SK-N-SH (cell line): ENCODE results near the gene TECTB. TPM values are rescaled to one million over a fixed set of nuclear protein-coding genes. Genes with fewer than 3 reads are reported as not detected.

Experiments used
- CTCF ChIA-PET: fragments of 300-600, 350-600 bp; formaldehyde crosslinking; extraction: SDS; loops from one replicate; lab custom pipeline; 2021; lab: Yijun Ruan, JAX
- POLR2A ChIA-PET: fragments of 350-600 bp; sonication (Branson Sonifier 250); formaldehyde crosslinking; extraction: SDS; loops from one replicate; lab custom pipeline; 2020; ENCODE audit warnings: antibody characterized with exemption, inconsistent platforms; lab: Yijun Ruan, JAX
- DNase-seq: peaks from one replicate; pipeline ENCODE4 v3.0.0; 2012
- H2AFZ ChIP-seq: fragments of 200-600 bp; sonication (generic); 2 replicates; pipeline ENCODE4 v1.8.1; 2016; ENCODE audit warnings: antibody characterized with exemption, mild to moderate bottlenecking, low read depth
- H3F3A ChIP-seq: fragments of 200-600 bp; sonication (generic); replicated peaks from 2 replicates; pipeline ENCODE3; 2016; ENCODE audit warnings: antibody characterized with exemption, mild to moderate bottlenecking; ENCODE audit not compliant: insufficient read depth
- H3K27ac ChIP-seq, 2 experiments: fragments of 200-500 bp in 1 of 2; fragments of 200-600 bp in 1 of 2; sonication (Bioruptor generic) in 1 of 2; sonication (generic), shearing (Covaris generic) in 1 of 2; 2 replicates each; pipeline versions ENCODE4 v1.5.1 to v1.6.1; 2014 to 2016; ENCODE audit warnings: low read depth in 2 of 2, inconsistent platforms in 1 of 2, low read length in 1 of 2, mild to moderate bottlenecking in 1 of 2, mixed read lengths in 1 of 2
- H3K27me3 ChIP-seq: fragments of 200-600 bp; sonication (generic), shearing (Covaris generic); 2 replicates; pipeline ENCODE4 v1.6.1; 2016; ENCODE audit warnings: mixed run types; ENCODE audit not compliant: insufficient read depth
- H3K36me3 ChIP-seq, 2 experiments: fragments of 200-500 bp in 1 of 2; fragments of 200-600 bp in 1 of 2; sonication (Bioruptor generic) in 1 of 2; sonication (generic) in 1 of 2; replicated peaks in 1 of 2; 2 replicates each; pipeline versions ENCODE3 to v1.5.1; 2014 to 2016; ENCODE audit warnings: low read length in 1 of 2, mild to moderate bottlenecking in 1 of 2; ENCODE audit not compliant: insufficient read depth in 2 of 2, control insufficient read depth in 1 of 2
- H3K4me1 ChIP-seq, 2 experiments: fragments of 200-500 bp in 1 of 2; fragments of 200-600 bp in 1 of 2; sonication (Bioruptor generic) in 1 of 2; sonication (generic), shearing (Covaris generic) in 1 of 2; 2 replicates each; pipeline versions ENCODE4 v1.5.1 to v1.6.1; 2014 to 2016; ENCODE audit warnings: low read depth in 1 of 2, low read length in 1 of 2, mixed run types in 1 of 2; ENCODE audit not compliant: insufficient read depth in 2 of 2, control insufficient read depth in 1 of 2
- H3K4me2 ChIP-seq: fragments of 200-600 bp; sonication (generic), shearing (Covaris generic); 2 replicates; pipeline ENCODE4 v1.6.1; 2017; ENCODE audit warnings: mixed run types
- H3K4me3 ChIP-seq, 2 experiments: fragments of 200-500 bp in 1 of 2; fragments of 200-600 bp in 1 of 2; sonication (Bioruptor generic) in 1 of 2; sonication (generic), shearing (Covaris generic) in 1 of 2; 2 replicates each; pipeline versions ENCODE4 v1.5.1 to v1.8.1; 2014 to 2016; ENCODE audit warnings: low read depth in 2 of 2, inconsistent platforms in 1 of 2, low read length in 1 of 2, mild to moderate bottlenecking in 1 of 2, mixed read lengths in 1 of 2, moderate library complexity in 1 of 2
- H3K79me2 ChIP-seq: fragments of 200-600 bp; sonication (generic); 2 replicates; pipeline ENCODE4 v1.8.1; 2017; ENCODE audit warnings: mild to moderate bottlenecking; ENCODE audit not compliant: insufficient read depth
- H3K9ac ChIP-seq: fragments of 200-600 bp; sonication (generic); 2 replicates; pipeline ENCODE4 v1.6.1; 2017; ENCODE audit warnings: mixed run types
- H3K9me2 ChIP-seq: fragments of 200-600 bp; sonication (generic); 2 replicates; pipeline ENCODE4 v1.6.1; 2017; ENCODE audit warnings: mixed run types
- H3K9me3 ChIP-seq: fragments of 200-600 bp; sonication (generic); 2 replicates; pipeline ENCODE4 v1.6.1; 2017; ENCODE audit warnings: mixed run types, mild to moderate bottlenecking, moderate library complexity
- H4K20me1 ChIP-seq: fragments of 200-600 bp; sonication (generic); 2 replicates; pipeline ENCODE4 v1.6.1; 2017; ENCODE audit warnings: mild to moderate bottlenecking, mixed run types; ENCODE audit not compliant: insufficient read depth
- CHD2 ChIP-seq: fragments of 150-350 bp; IDR thresholded peaks from 2 replicates; pipeline ENCODE4 v1.6.1; 2018; ENCODE audit warnings: low read length; ENCODE audit not compliant: partially characterized antibody
- CTCF ChIP-seq: fragments of 200-600 bp; sonication (generic); IDR thresholded peaks from 2 replicates; pipeline ENCODE4 v1.6.1; 2017; ENCODE audit warnings: antibody characterized with exemption, mild to moderate bottlenecking, moderate library complexity
- FOSL2 ChIP-seq: IDR thresholded peaks from 2 replicates; pipeline ENCODE4 v1.4.0; 2012; ENCODE audit warnings: low read depth, mild to moderate bottlenecking, moderate library complexity, borderline replicate concordance
- IRF3 ChIP-seq: fragments of 150-350 bp; IDR thresholded peaks from 2 replicates; pipeline ENCODE4 v1.6.1; 2016; ENCODE audit warnings: mild to moderate bottlenecking, low read depth, low read length
- MAX ChIP-seq: IDR thresholded peaks from 2 replicates; pipeline ENCODE4 v1.4.0; 2012; ENCODE audit warnings: low read depth
- MEF2A ChIP-seq: IDR thresholded peaks from 2 replicates; pipeline ENCODE4 v1.4.0; 2012; ENCODE audit warnings: low read depth, borderline replicate concordance
- NFIC ChIP-seq: IDR thresholded peaks from 2 replicates; pipeline ENCODE4 v1.4.0; 2012; ENCODE audit warnings: borderline replicate concordance
- POLR2AphosphoS5 ChIP-seq: IDR thresholded peaks from 2 replicates; pipeline ENCODE4 v1.6.1; 2012; ENCODE audit warnings: low read depth, low read length
- RAD21 ChIP-seq: IDR thresholded peaks from 2 replicates; pipeline ENCODE4 v1.6.1; 2012; ENCODE audit warnings: mild to moderate bottlenecking, low read length
- SMC3 ChIP-seq: IDR thresholded peaks from 2 replicates; pipeline ENCODE4 v1.6.1; 2012; ENCODE audit warnings: low read depth, low read length, improper control_type of control experiment
- TAF1 ChIP-seq: IDR thresholded peaks from 2 replicates; pipeline ENCODE4 v1.6.1; 2012; ENCODE audit warnings: low read depth, mild to moderate bottlenecking, low read length, moderate library complexity, borderline replicate concordance
- TCF12 ChIP-seq: IDR thresholded peaks from 2 replicates; pipeline ENCODE4 v1.4.0; 2012
- TEAD4 ChIP-seq: IDR thresholded peaks from 2 replicates; pipeline ENCODE4 v1.4.0; 2012; ENCODE audit warnings: mild to moderate bottlenecking, borderline replicate concordance; ENCODE audit not compliant: insufficient read depth
- YY1 ChIP-seq: IDR thresholded peaks from 2 replicates; pipeline ENCODE4 v1.4.0; 2012; ENCODE audit warnings: low read depth, mild to moderate bottlenecking
- WGBS: methylation state at CpG from one replicate; pipeline ENCODE4 v1.1.6; 2017; ENCODE audit warnings: low lambda C conversion rate; 5-methylcytosine and 5-hydroxymethylcytosine counted together
- polyA plus RNA-seq, 3 experiments: library from polyadenylated mRNA; depleted of rRNA; stranded (reverse); fragments of >200 nt; gene quantifications; 2 replicates each; pipeline ENCODE4 v1.2.3, GENCODE V29; 2012

TECTB gene
- polyA plus RNA-seq, 1 of the 3 experiments (the other 2 are of a cell fraction), result not detected

- Histone ChIP-seq H3K4me1 (peaks cover 0 to 5% of the 10 kb centered on the region in 2 experiments; a peak in 1 of 4 replicates), H3K79me2 (no peaks in the 10 kb centered on the region), H3K36me3 (no peaks in the 10 kb centered on the region), H4K20me1 (no peaks in the 10 kb centered on the region), H3K27me3 (0 out of 2 replicates have a peak, but pooled peaks cover 5% of the 10 kb centered on the region), H3K9ac (no peak overlapping the region), H3K4me3 (no peak overlapping the region), H2AFZ (no peak overlapping the region), H3K9me2 (no peaks in the 10 kb centered on the region), H3F3A (no peaks in the 10 kb centered on the region), H3K9me3 (no peaks in the 10 kb centered on the region), H3K27ac (no peak overlapping the region), H3K4me2 (no peak overlapping the region)
- POLR2A ChIA-PET, result interaction anchor here (0.9 kb wide), 1 partner anchor 124 kb away, joined by 4 read pairs; the partner anchor contains the start of gene GPAM
- no peak for TF ChIP-seq TCF12
- no peak for TF ChIP-seq NFIC
- TF ChIP-seq SMC3, result peak; percentile 55; the same call in 1 of the 2 replicates
- no peak for TF ChIP-seq FOSL2
- TF ChIP-seq MEF2A, result no peak
- no peak for TF ChIP-seq YY1
- no peak for TF ChIP-seq TAF1
- peak; percentile 79 for TF ChIP-seq RAD21
- peak; percentile 58 for TF ChIP-seq CTCF
- no peak for TF ChIP-seq IRF3
- no peak for TF ChIP-seq POLR2AphosphoS5
- TF ChIP-seq MAX, result no peak
- whole genome bisulfite sequencing, result 27% methylated on average over 7 of the region's 7 CpGs
- DNase-seq, result peak; percentile 66
- CTCF ChIA-PET, result interaction anchor here (0.5 to 3.8 kb wide), 32 partner anchors 8 to 1231 kb away, joined by 3 to 36 read pairs (median 4); partner anchors contain the start of gene GPAM
Observed at GRCh38 chr10:112307358-112308124, 24.3 kb downstream of the TECTB start.

- Histone ChIP-seq H3K9ac (no peak overlapping the region), H2AFZ (no peak overlapping the region), H3K9me2 (no peaks in the 10 kb centered on the region), H3K36me3 (no peaks in the 10 kb centered on the region), H4K20me1 (no peaks in the 10 kb centered on the region), H3K79me2 (no peaks in the 10 kb centered on the region), H3K9me3 (no peaks in the 10 kb centered on the region), H3K4me2 (no peak overlapping the region), H3K27ac (no peak overlapping the region), H3K4me3 (no peak overlapping the region), H3K4me1 (peaks cover 0 to 5% of the 10 kb centered on the region in 2 experiments; a peak in 1 of 4 replicates), H3F3A (no peaks in the 10 kb centered on the region), H3K27me3 (0 out of 2 replicates have a peak, but pooled peaks cover 5% of the 10 kb centered on the region)
- CTCF ChIA-PET, result interaction anchor here (0.7 to 3.8 kb wide), 31 partner anchors 8 to 1232 kb away, joined by 3 to 36 read pairs (median 4); partner anchors contain the start of gene GPAM
- no peak for DNase-seq
- TF ChIP-seq TEAD4, result no peak
- no peak for TF ChIP-seq CHD2
- 6% methylated on average over 3 of the region's 3 CpGs for WGBS
- POLR2A ChIA-PET, result interaction anchor here (0.9 kb wide), 1 partner anchor 125 kb away, joined by 4 read pairs; the partner anchor contains the start of gene GPAM
Observed at GRCh38 chr10:112308125-112308502, 24.9 kb downstream of the TECTB start.
